H1 (cell line): Measurements from ENCODE around the gene CABLES2. TPM values are rescaled to one million over a fixed set of nuclear protein-coding genes. Genes with fewer than 3 reads are reported as not detected.

ENCODE experiments used
- CTCF ChIA-PET: fragments of 300-600 bp; sonication (Branson Sonifier 250); formaldehyde crosslinking; loops from one replicate; lab custom pipeline; 2021; ENCODE audit not compliant: partially characterized antibody; lab: Charles Lee
- POLR2A ChIA-PET: fragments of 300-600 bp; sonication (Branson Sonifier 250); formaldehyde crosslinking; loops from one replicate; lab custom pipeline; 2021; ENCODE audit warnings: inconsistent platforms; ENCODE audit not compliant: partially characterized antibody; lab: Charles Lee
- DNase-seq, 2 experiments: peaks; one replicate each; pipeline versions ENCODE4 v3.0.0 to v3.0.0-alpha.2; 2010 to 2022; ENCODE audit warnings: low spot score in 2 of 2, low read depth in 1 of 2, mixed read lengths in 1 of 2
- FAIRE-seq: peaks from 2 replicates; lab custom pipeline; 2011; peaks lifted over from hg19 to GRCh38; lab: Jason Lieb, UNC
- H2AFZ ChIP-seq: 2 replicates; pipeline ENCODE4 v1.8.1; 2012; ENCODE audit warnings: low read length, inconsistent platforms
- H2AK5ac ChIP-seq: 2 replicates; pipeline ENCODE4 v1.6.1; 2013; ENCODE audit warnings: low read depth, low read length
- H2BK120ac ChIP-seq: replicated peaks from 2 replicates; pipeline ENCODE3; 2013; ENCODE audit warnings: low read depth, low read length, inconsistent platforms
- H2BK12ac ChIP-seq: 2 replicates; pipeline ENCODE4 v1.6.1; 2013; ENCODE audit warnings: low read depth, low read length
- H2BK15ac ChIP-seq: 2 replicates; pipeline ENCODE4 v1.6.1; 2013; ENCODE audit warnings: low read length
- H2BK20ac ChIP-seq: 2 replicates; pipeline ENCODE4 v1.6.1; 2013; ENCODE audit warnings: low read length
- H2BK5ac ChIP-seq: 2 replicates; pipeline ENCODE4 v1.6.1; 2013; ENCODE audit warnings: low read depth, low read length
- H3K14ac ChIP-seq: 2 replicates; pipeline ENCODE4 v1.6.1; 2013; ENCODE audit warnings: inconsistent platforms; ENCODE audit not compliant: insufficient read length
- H3K18ac ChIP-seq: 2 replicates; pipeline ENCODE4 v1.6.1; 2013; ENCODE audit warnings: low read length; ENCODE audit errors: extremely low read depth
- H3K23ac ChIP-seq: 2 replicates; pipeline ENCODE4 v1.6.1; 2013; ENCODE audit warnings: inconsistent platforms; ENCODE audit not compliant: insufficient read length
- H3K23me2 ChIP-seq: 2 replicates; pipeline ENCODE4 v1.6.1; 2013; ENCODE audit warnings: low read depth, low read length
- H3K27ac ChIP-seq: 2 replicates; pipeline ENCODE4 v1.6.1; 2011; ENCODE audit warnings: low read depth, low read length, inconsistent platforms
- H3K27me3 ChIP-seq, 4 experiments: replicated peaks in 1 of 4; 1 replicate in 1 of 4; 2 replicates in 3 of 4; pipeline versions ENCODE4 v1.6.1 to v1.8.1; 2011 to 2013; ENCODE audit warnings: low read length in 3 of 4, mild to moderate bottlenecking in 3 of 4, inconsistent platforms in 2 of 4, mixed read lengths in 2 of 4, moderate library complexity in 1 of 4; ENCODE audit not compliant: control insufficient read depth in 3 of 4, insufficient read depth in 3 of 4; ENCODE audit errors: extremely low read depth in 1 of 4
- H3K36me3 ChIP-seq, 4 experiments: 2 replicates each; pipeline versions ENCODE4 v1.6.1 to v1.8.1; 2011 to 2013; ENCODE audit warnings: mild to moderate bottlenecking in 4 of 4, low read length in 3 of 4, moderate library complexity in 2 of 4, control low read depth in 1 of 4, inconsistent platforms in 1 of 4; ENCODE audit not compliant: insufficient read depth in 4 of 4, control insufficient read depth in 2 of 4
- H3K4ac ChIP-seq: replicated peaks from 2 replicates; pipeline ENCODE3; 2013; ENCODE audit warnings: low read length, low read depth, mixed read lengths, inconsistent platforms; ENCODE audit not compliant: insufficient read length
- H3K4me1 ChIP-seq, 4 experiments: replicated peaks in 1 of 4; 1 replicate in 1 of 4; 2 replicates in 3 of 4; pipeline versions ENCODE4 v1.6.1 to v1.8.1; 2011 to 2013; ENCODE audit warnings: low read length in 3 of 4, inconsistent platforms in 2 of 4, mixed read lengths in 1 of 4; ENCODE audit not compliant: insufficient read depth in 4 of 4, control insufficient read depth in 3 of 4
- H3K4me2 ChIP-seq, 2 experiments: 2 replicates each; pipeline versions ENCODE4 v1.6.1 to v1.8.1; 2011 to 2013; ENCODE audit warnings: low read depth in 2 of 2, low read length in 2 of 2, control low read depth in 1 of 2, inconsistent platforms in 1 of 2, mild to moderate bottlenecking in 1 of 2; ENCODE audit not compliant: insufficient read depth in 1 of 2
- H3K4me3 ChIP-seq, 4 experiments: fragments of 200-600, 300-600 bp in 1 of 4; sonication (generic), shearing (Covaris generic), sonication (Bioruptor Twin) in 1 of 4; 2 replicates each; pipeline versions ENCODE4 v1.5.1 to v1.8.1; 2011 to 2016; ENCODE audit warnings: low read length in 4 of 4, low read depth in 3 of 4, control low read depth in 2 of 4, inconsistent platforms in 2 of 4, mild to moderate bottlenecking in 2 of 4, mixed read lengths in 1 of 4, moderate library complexity in 1 of 4; ENCODE audit not compliant: insufficient read depth in 2 of 4; ENCODE audit errors: extremely low read depth in 1 of 4
- H3K56ac ChIP-seq: replicated peaks from 2 replicates; pipeline ENCODE3; 2013; ENCODE audit warnings: low read depth, mild to moderate bottlenecking, mixed read lengths, low read length, inconsistent platforms; ENCODE audit not compliant: insufficient read length
- H3K79me1 ChIP-seq: 2 replicates; pipeline ENCODE4 v1.6.1; 2013; ENCODE audit warnings: low read depth, low read length, control low read depth
- H3K79me2 ChIP-seq, 2 experiments: 2 replicates each; pipeline versions ENCODE4 v1.6.1 to v1.8.1; 2012 to 2013; ENCODE audit warnings: low read length in 2 of 2, mild to moderate bottlenecking in 2 of 2, inconsistent platforms in 1 of 2; ENCODE audit not compliant: insufficient read depth in 2 of 2, control insufficient read depth in 1 of 2
- H3K9ac ChIP-seq, 4 experiments: replicated peaks in 1 of 4; 1 replicate in 1 of 4; 2 replicates in 3 of 4; pipeline versions ENCODE4 v1.6.1 to v1.8.1; 2011 to 2013; ENCODE audit warnings: low read depth in 3 of 4, low read length in 3 of 4, control low read depth in 2 of 4, mild to moderate bottlenecking in 2 of 4, moderate library complexity in 2 of 4, inconsistent platforms in 1 of 4; ENCODE audit errors: extremely low read depth in 1 of 4
- H3K9me3 ChIP-seq, 2 experiments: 2 replicates each; pipeline versions ENCODE4 v1.6.1 to v1.8.1; 2012 to 2013; ENCODE audit warnings: mild to moderate bottlenecking in 2 of 2, moderate library complexity in 2 of 2, control low read depth in 1 of 2, inconsistent platforms in 1 of 2, low read depth in 1 of 2, low read length in 1 of 2, mixed read lengths in 1 of 2; ENCODE audit not compliant: insufficient read depth in 2 of 2
- H4K20me1 ChIP-seq, 2 experiments: replicated peaks in 1 of 2; 2 replicates each; pipeline versions ENCODE3 to v1.8.1; 2011 to 2013; ENCODE audit warnings: inconsistent platforms in 2 of 2, low read length in 2 of 2, mild to moderate bottlenecking in 1 of 2; ENCODE audit not compliant: insufficient read depth in 2 of 2, control insufficient read depth in 1 of 2
- H4K5ac ChIP-seq: 2 replicates; pipeline ENCODE4 v1.6.1; 2013; ENCODE audit warnings: low read length, low read depth, mixed read lengths, inconsistent platforms; ENCODE audit not compliant: insufficient read length
- H4K8ac ChIP-seq: 2 replicates; pipeline ENCODE4 v1.8.0; 2013; ENCODE audit warnings: mild to moderate bottlenecking, moderate library complexity, low read length, inconsistent platforms; ENCODE audit not compliant: insufficient read depth; ENCODE audit errors: extremely low read depth
- H4K91ac ChIP-seq: replicated peaks from 2 replicates; pipeline ENCODE3; 2013; ENCODE audit warnings: low read length, mixed read lengths, inconsistent platforms; ENCODE audit not compliant: insufficient read length
- CHD1 ChIP-seq: IDR thresholded peaks from 2 replicates; pipeline ENCODE4 v1.6.1; 2012; ENCODE audit warnings: low read depth, low read length, improper control_type of control experiment
- CREB1 ChIP-seq: IDR thresholded peaks from 2 replicates; pipeline ENCODE4 v1.6.1; 2012; ENCODE audit warnings: inconsistent platforms
- EP300 ChIP-seq, 2 experiments: IDR thresholded peaks; 1 replicate in 1 of 2; 2 replicates in 1 of 2; pipeline ENCODE4 v1.6.1; 2011 to 2012; ENCODE audit warnings: low read depth in 2 of 2, low read length in 2 of 2, mild to moderate bottlenecking in 2 of 2, borderline replicate concordance in 1 of 2, inconsistent platforms in 1 of 2, moderate library complexity in 1 of 2
- JUN ChIP-seq: IDR thresholded peaks from 2 replicates; pipeline ENCODE4 v1.6.1; 2011; ENCODE audit warnings: low read depth, mild to moderate bottlenecking, improper control_type of control experiment, low read length
- KDM5A ChIP-seq: fragments of 200-600 bp; IDR thresholded peaks from 2 replicates; pipeline ENCODE4 v1.7.1; 2012; ENCODE audit warnings: mild to moderate bottlenecking, low read length, inconsistent platforms, mixed read lengths
- POLR2A ChIP-seq, 2 experiments: IDR thresholded peaks; 1 replicate in 1 of 2; 2 replicates in 1 of 2; pipeline ENCODE4 v1.6.1; 2011; ENCODE audit warnings: low read depth in 2 of 2, low read length in 2 of 2, mild to moderate bottlenecking in 2 of 2; ENCODE audit errors: control extremely low read depth in 1 of 2
- POLR2AphosphoS5 ChIP-seq: IDR thresholded peaks from 2 replicates; pipeline ENCODE4 v1.6.1; 2011; ENCODE audit warnings: low read depth, low read length
- RXRA ChIP-seq: IDR thresholded peaks from 2 replicates; pipeline ENCODE4 v1.6.1; 2011; ENCODE audit warnings: low read depth, mild to moderate bottlenecking, low read length, moderate library complexity; ENCODE audit not compliant: insufficient read depth
- SAP30 ChIP-seq: fragments of 300-600 bp; sonication (generic); IDR thresholded peaks from 2 replicates; pipeline ENCODE4 v1.7.1; 2012; ENCODE audit warnings: low read length, moderate library complexity, mild to moderate bottlenecking, inconsistent platforms; ENCODE audit not compliant: insufficient read depth, insufficient replicate concordance
- WGBS, 2 experiments: shearing (Covaris generic) in 1 of 2; methylation state at CpG; one replicate each; pipeline versions ENCODE4 v1.1.6 to v1.1.7; 2013 to 2015; ENCODE audit warnings: low lambda C conversion rate in 2 of 2, mixed read lengths in 2 of 2, inconsistent platforms in 1 of 2, low coverage in 1 of 2, missing lambda C conversion rate in 1 of 2; ENCODE audit not compliant: insufficient replicate concordance in 2 of 2, insufficient coverage in 1 of 2, insufficient read length in 1 of 2; ENCODE audit errors: extremely low coverage in 1 of 2, missing lambda C conversion rate in 1 of 2; 5-methylcytosine and 5-hydroxymethylcytosine counted together
- polyA plus RNA-seq, 7 experiments: library from polyadenylated mRNA; depleted of rRNA in 3 of 7; stranded (reverse) in 5 of 7; unstranded in 2 of 7; fragments of >200 nt in 5 of 7; fragments of 200-250 nt in 2 of 7; gene quantifications; 1 replicate in 5 of 7; 2 replicates in 1 of 7; 4 replicates in 1 of 7; pipeline versions ENCODE4 v1.2.1 to v1.2.3, GENCODE V29; 2011 to 2013; ENCODE audit warnings: missing spikeins in 2 of 7, mixed read lengths in 2 of 7
- total RNA-seq: library from RNA; stranded (reverse); fragmentation: NEBNext Ultra II Directional; extraction: Animal tissue kit (Norgen Biotek cat#: 25700); gene quantifications from 2 replicates; pipeline ENCODE4 v1.2.1, GENCODE V29; 2021

Gene CABLES2
- total and polyA plus RNA-seq, 2 of the 8 experiments (the other 6 are each of a cell fraction or from before 2014, with no cell fraction given), result 8.0 to 8.8 TPM

DNA sequence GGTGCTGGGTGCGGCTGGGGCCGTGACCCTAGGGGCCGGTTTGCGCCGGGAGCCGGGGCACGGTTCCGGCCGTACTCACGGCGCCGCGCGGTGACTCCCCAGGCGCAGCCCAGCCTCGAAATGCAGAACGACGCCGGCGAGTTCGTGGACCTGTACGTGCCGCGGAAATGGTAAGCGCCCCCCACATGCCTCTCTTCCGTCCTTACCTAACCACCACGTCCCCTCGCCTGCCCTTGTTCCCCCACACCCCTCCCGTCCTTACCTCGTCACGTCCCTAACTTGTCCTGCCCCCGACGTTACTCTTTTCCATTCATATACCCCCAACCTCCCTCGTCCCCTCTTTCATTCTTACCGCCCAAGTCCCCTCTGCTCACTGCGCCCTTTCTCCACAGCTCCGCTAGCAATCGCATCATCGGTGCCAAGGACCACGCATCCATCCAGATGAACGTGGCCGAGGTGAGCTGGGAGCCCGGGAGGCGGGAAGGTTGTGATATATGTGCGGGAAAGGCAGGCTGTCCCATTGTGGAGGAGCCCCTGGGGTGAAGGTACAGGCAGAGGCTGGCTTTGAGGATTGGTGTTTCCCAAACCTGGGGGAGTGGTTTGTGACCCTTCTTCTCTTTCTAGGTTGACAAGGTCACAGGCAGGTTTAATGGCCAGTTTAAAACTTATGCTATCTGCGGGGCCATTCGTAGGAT is 19.7 kb downstream of the CABLES2 start:
- Histone ChIP-seq H3K23ac (no peak overlapping the region), H3K79me1 (peaks cover 10% of the 10 kb centered on the region), H3K23me2 (peaks cover 11% of the 10 kb centered on the region; the same call in 1 of the 2 replicates), H2BK5ac (peak overlapping the region; percentile 89; the same call in 1 of the 2 replicates), H3K79me2 (peaks cover 4 to 39% of the 10 kb centered on the region in 2 experiments; a peak in 3 of 4 replicates), H2AFZ (no peak overlapping the region), H2BK12ac (no peak overlapping the region), H3K9me3 (no peaks in the 10 kb centered on the region), H3K27me3 (no peaks in the 10 kb centered on the region), H2AK5ac (no peak overlapping the region), H3K27ac (peak overlapping the region; percentile 88), H4K91ac (peak overlapping the region; percentile 96), H3K4me2 (peak overlapping the region; percentile 86 to 99), H4K20me1 (peaks cover 8 to 19% of the 10 kb centered on the region in 2 experiments), H3K4me3 (peak overlapping the region; percentile 93 to 100 (median 99)), H3K18ac (peak overlapping the region; percentile 87), H3K4me1 (peaks cover 0 to 11% (median 2%) of the 10 kb centered on the region in 4 experiments; a peak in 5 of 7 replicates), H3K36me3 (peaks cover 18 to 24% (median 21%) of the 10 kb centered on the region in 4 experiments), H2BK20ac (no peak overlapping the region), H3K14ac (no peak overlapping the region), H3K4ac (peak overlapping the region; percentile 83), H3K9ac (peak overlapping the region; percentile 56 to 97 (median 91)), H2BK15ac (no peak overlapping the region), H2BK120ac (no peak overlapping the region), H4K8ac (0 out of 2 replicates have a peak overlapping the region, but pooled peaks have one; percentile 66), H4K5ac (peak overlapping the region; percentile 45), H3K56ac (peak overlapping the region; percentile 73)
- TF ChIP-seq JUN (no peak), POLR2A (IDR thresholded peaks at IDR 0.05; ENCODE audit: control extremely low read depth in 1 of 2, low read depth in 2 of 2, low read length in 2 of 2) (peak in 1 of 2 experiments; percentile 83; a peak in 2 of 3 replicates), EP300 (IDR thresholded peaks at IDR 0.05; ENCODE audit: borderline replicate concordance in 1 of 2, low read depth in 2 of 2, low read length in 2 of 2) (no peak), SAP30 (peak; percentile 70), RXRA (no peak), KDM5A (0 out of 2 replicates have a peak, but pooled peaks have one; percentile 36), CHD1 (no peak), CREB1 (0 out of 2 replicates have a peak, but pooled peaks have one; percentile 15), POLR2AphosphoS5 (peak; percentile 68)
- 13% methylated on average over 21 of the region's 47 CpGs; no CpG with 5 or more reads in 1 of the 2 experiments for WGBS, 2 experiments
- ChIA-PET POLR2A (interaction anchor here (0.6 to 9.0 kb wide), 15 partner anchors 9 to 618 kb away, joined by 3 to 176 read pairs (median 7); partner anchors contain the start of genes ADRM1 and LAMA5), CTCF (interaction anchor here (9.6 to 14.1 kb wide), 2 partner anchors 15 to 21 kb away, joined by 103 to 212 read pairs; partner anchors contain the start of gene LAMA5)
- no peak for DNase-seq
- no peak for FAIRE-seq
